HepG2 (cell line): ENCODE measurements around the gene UBE2O. TPM values are rescaled to one million over a fixed set of nuclear protein-coding genes. Genes with fewer than 3 reads are reported as not detected.

Source experiments
- ATAC-seq: fragments of 200-7000 bp; cut with Tn5 transposase; 3 replicates; pipeline ENCODE4 v1.9.1; 2020; ENCODE audit warnings: mild to moderate bottlenecking, moderate library complexity
- BruUV-seq: library from RNA; stranded (reverse); fragments of 400-500 nt; replicated peaks from 2 replicates; lab custom pipeline; 2021; lab: Mats Ljungman, UMichigan
- CTCF ChIA-PET: fragments of 300-600 bp; formaldehyde crosslinking; extraction: SDS; loops from one replicate; lab custom pipeline; 2021; ENCODE audit warnings: low total read pairs, inconsistent platforms, low intra/inter-chr PET ratio; lab: Yijun Ruan, JAX
- POLR2A ChIA-PET: fragments of 350-600 bp; sonication (Branson Sonifier 250); formaldehyde crosslinking; loops from one replicate; lab custom pipeline; 2020; ENCODE audit warnings: antibody characterized with exemption, inconsistent platforms; lab: Yijun Ruan, JAX
- DNase-seq: peaks from one replicate; pipeline ENCODE4 v3.0.0-alpha.2; 2015; ENCODE audit warnings: low spot score
- FAIRE-seq: peaks from 3 replicates; lab custom pipeline; 2011; peaks lifted over from hg19 to GRCh38; lab: Jason Lieb, UNC
- H2AFZ ChIP-seq: one replicate; pipeline ENCODE4 v1.6.1; 2011; ENCODE audit warnings: low read length, inconsistent platforms
- H3K27ac ChIP-seq: fragments of 300-600 bp; 3 replicates; pipeline ENCODE4 v1.8.0; 2011; ENCODE audit warnings: mixed run types, mild to moderate bottlenecking, mixed read lengths, low read length, inconsistent platforms; ENCODE audit not compliant: insufficient read depth; ENCODE audit errors: extremely low read length
- H3K27me3 ChIP-seq, 2 experiments: fragments of 200-600 bp in 1 of 2; 2 replicates in 1 of 2; 3 replicates in 1 of 2; pipeline versions ENCODE4 v1.6.0 to v1.8.0; 2011; ENCODE audit warnings: low read length in 2 of 2, mild to moderate bottlenecking in 2 of 2, moderate library complexity in 2 of 2, inconsistent platforms in 1 of 2; ENCODE audit not compliant: insufficient read depth in 2 of 2, control insufficient read depth in 1 of 2
- H3K36me3 ChIP-seq, 2 experiments: fragments of 200-600 bp in 1 of 2; replicated peaks in 1 of 2; 2 replicates in 1 of 2; 3 replicates in 1 of 2; pipeline versions ENCODE4 v1.5.1 to v1.8.0; 2011; ENCODE audit warnings: low read length in 2 of 2, inconsistent platforms in 1 of 2; ENCODE audit not compliant: insufficient read depth in 2 of 2, control insufficient read depth in 1 of 2
- H3K4me1 ChIP-seq: 2 replicates; pipeline ENCODE4 v1.5.1; 2012; ENCODE audit warnings: low read length, inconsistent platforms; ENCODE audit not compliant: insufficient read depth
- H3K4me2 ChIP-seq: 2 replicates; pipeline ENCODE4 v1.6.0; 2011; ENCODE audit warnings: low read depth, low read length, inconsistent platforms
- H3K4me3 ChIP-seq, 3 experiments: fragments of 200-600 bp in 1 of 3; sonication (generic), shearing (Covaris generic) in 1 of 3; replicated peaks in 1 of 3; 2 replicates each; pipeline ENCODE4 v1.5.1; 2011 to 2016; ENCODE audit warnings: low read length in 3 of 3, inconsistent platforms in 2 of 3, low read depth in 2 of 3, mild to moderate bottlenecking in 2 of 3, control low read depth in 1 of 3, mixed read lengths in 1 of 3; ENCODE audit not compliant: insufficient read depth in 1 of 3
- H3K79me2 ChIP-seq: one replicate; pipeline ENCODE4 v1.6.1; 2011; ENCODE audit warnings: low read length, inconsistent platforms; ENCODE audit not compliant: insufficient read depth
- H3K9ac ChIP-seq: 2 replicates; pipeline ENCODE4 v1.6.0; 2011; ENCODE audit warnings: mild to moderate bottlenecking, low read depth, low read length, inconsistent platforms; ENCODE audit not compliant: insufficient read depth
- H3K9me3 ChIP-seq: 2 replicates; pipeline ENCODE4 v1.5.1; 2012; ENCODE audit warnings: mild to moderate bottlenecking, low read length
- H4K20me1 ChIP-seq: 2 replicates; pipeline ENCODE4 v1.6.0; 2011; ENCODE audit warnings: inconsistent platforms, mild to moderate bottlenecking, low read length, moderate library complexity; ENCODE audit not compliant: insufficient read depth
- AKNA ChIP-seq: sonication (generic); formaldehyde crosslinking; IDR thresholded peaks from 2 replicates; pipeline ENCODE4 v1.4.0; 2020; ENCODE audit warnings: missing genetic modification reagents, borderline replicate concordance
- FOXP1 ChIP-seq, 2 experiments: fragments of 450-650 bp in 1 of 2; IDR thresholded peaks; 2 replicates each; pipeline ENCODE4 v1.6.1; 2017 to 2018; ENCODE audit warnings: antibody characterized with exemption in 1 of 2
- MYPOP ChIP-seq: sonication (generic); formaldehyde crosslinking; IDR thresholded peaks from 2 replicates; pipeline ENCODE4 v1.8.1; 2023; ENCODE audit warnings: mild to moderate bottlenecking, moderate library complexity, missing genetic modification reagents
- PHF5A ChIP-seq: IDR thresholded peaks from one replicate; pipeline ENCODE4 v1.6.1; 2018; ENCODE audit warnings: low read depth, missing genetic modification reagents; ENCODE audit not compliant: unreplicated experiment
- XBP1 ChIP-seq: sonication (generic); formaldehyde crosslinking; IDR thresholded peaks from 2 replicates; pipeline ENCODE4 v1.5.0; 2020; ENCODE audit warnings: missing genetic modification reagents
- ZBTB38 ChIP-seq: sonication (generic); formaldehyde crosslinking; IDR thresholded peaks from 2 replicates; pipeline ENCODE4 v1.5.1; 2020; ENCODE audit warnings: mild to moderate bottlenecking, missing genetic modification reagents
- ZBTB7B ChIP-seq: sonication (generic); formaldehyde crosslinking; IDR thresholded peaks from 2 replicates; pipeline ENCODE4 v1.4.0; 2020; ENCODE audit warnings: missing genetic modification reagents
- ZNF687 ChIP-seq: sonication (generic); formaldehyde crosslinking; IDR thresholded peaks from 2 replicates; pipeline ENCODE4 v1.5.1; 2020; ENCODE audit warnings: mild to moderate bottlenecking, missing genetic modification reagents, moderate library complexity
- ZSCAN30 ChIP-seq: sonication (generic); formaldehyde crosslinking; IDR thresholded peaks from 2 replicates; pipeline ENCODE4 v1.5.0; 2020; ENCODE audit warnings: mild to moderate bottlenecking, missing genetic modification reagents
- ZSCAN9 ChIP-seq: IDR thresholded peaks from 2 replicates; pipeline ENCODE4 v1.6.1; 2016; ENCODE audit warnings: borderline replicate concordance
- WGBS: methylation state at CpG from one replicate; pipeline ENCODE4 v1.1.6; 2017; ENCODE audit warnings: low lambda C conversion rate; 5-methylcytosine and 5-hydroxymethylcytosine counted together
- in situ Hi-C: cut with HindIII; loops from 2 replicates; pipeline ENCODE4 v1.10.0; 2017; ENCODE audit warnings: low pct_unique_long_range_greater_than_20kb; ENCODE audit not compliant: extremely low pct_ligation_motif_present
- intact Hi-C: fragments of 100-400 bp; cut with micrococcal nuclease; formaldehyde crosslinking; loops from one replicate; pipeline ENCODE4 v1.10.0; 2022; ENCODE audit not compliant: unreplicated experiment
- polyA plus RNA-seq, 8 experiments: library from polyadenylated mRNA; depleted of rRNA in 3 of 8; stranded (reverse) in 7 of 8; unstranded in 1 of 8; fragments of >200 nt; fragmentation: Illumina TruSeq in 4 of 8; extraction: Trizol in 4 of 8; gene quantifications; 2 replicates each; pipeline versions ENCODE4 v1.2.1 to v1.2.3, GENCODE V29; 2011 to 2016; ENCODE audit warnings: low read depth in 4 of 8, missing spikeins in 1 of 8, mixed read lengths in 1 of 8; ENCODE audit not compliant: insufficient read depth in 1 of 8
- total RNA-seq, 5 experiments: library from RNA; depleted of rRNA; stranded (reverse); fragments of >200 nt; fragmentation: Illumina TruSeq; extraction: Trizol; gene quantifications; 2 replicates each; pipeline ENCODE4 v1.2.3, GENCODE V29; 2016; ENCODE audit warnings: low read depth in 1 of 5

UBE2O gene
- total and polyA plus RNA-seq, 2 of the 13 experiments (the other 11 are each of a cell fraction or from before 2014, with no cell fraction given), result 21.5 to 23.5 TPM

- FAIRE-seq (no peak), ATAC-seq (peak; percentile 29; the same call in 2 of the 3 replicates), DNase-seq (peak; percentile 41)
- Histone ChIP-seq H3K4me1 (peaks cover 61% of the 10 kb centered on the region), H3K9me3 (no peaks in the 10 kb centered on the region), H4K20me1 (peaks cover 65% of the 10 kb centered on the region), H3K27ac (no peak overlapping the region), H3K4me3 (no peak overlapping the region), H3K79me2 (peaks cover 91% of the 10 kb centered on the region), H2AFZ (no peak overlapping the region), H3K9ac (no peak overlapping the region), H3K36me3 (peaks cover 3 to 15% of the 10 kb centered on the region in 2 experiments; a peak in 4 of 5 replicates), H3K4me2 (no peak overlapping the region), H3K27me3 (no peaks in the 10 kb centered on the region)
- BruUV-seq, result no TSS peak
- WGBS, result 89% methylated on average over 9 of the region's 9 CpGs
- ChIA-PET POLR2A (interaction anchor here (0.6 to 1.0 kb wide), 2 partner anchors 8 to 20 kb away, joined by 4 read pairs; no protein-coding TSS in a partner anchor), CTCF (no interaction called here)
- intact Hi-C loops, result no loop called here
- in situ Hi-C loops, result no loop called here
- TF ChIP-seq FOXP1 (IDR thresholded peaks at IDR 0.05) (no peak), FOXP1 (CRISPR knock-in tag; IDR thresholded peaks at IDR 0.05) (0 out of 2 replicates have a peak, but pooled peaks have one; percentile 17), XBP1 (CRISPR knock-in tag) (no peak), PHF5A (CRISPR knock-in tag) (no peak), ZSCAN9 (CRISPR knock-in tag) (no peak), MYPOP (CRISPR knock-in tag) (no peak), ZSCAN30 (CRISPR knock-in tag) (no peak), ZNF687 (peak; percentile 21; the same call in 1 of the 2 replicates), ZBTB38 (CRISPR knock-in tag) (peak; percentile 53; the same call in 1 of the 2 replicates), ZBTB7B (CRISPR knock-in tag) (no peak), AKNA (no peak)
Measured at GRCh38 chr17:76438906-76439305, 14.0 kb downstream of the UBE2O start.
